GM23338 (cell line): ENCODE results near the gene TMEM250. TPM values are rescaled to one million over a fixed set of nuclear protein-coding genes. Genes with fewer than 3 reads are reported as not detected.

Source experiments
- ATAC-seq: fragments of 200-7000 bp; cut with Tn5 transposase; 3 replicates; pipeline ENCODE4 v1.9.1; 2020
- DNase-seq: peaks from one replicate; pipeline ENCODE4 v3.0.0-alpha.2; 2015; ENCODE audit warnings: low spot score
- H2AFZ ChIP-seq: fragments of 200-600 bp; sonication (generic); 2 replicates; pipeline ENCODE4 v1.8.0; 2016; ENCODE audit warnings: antibody characterized with exemption, mild to moderate bottlenecking, moderate library complexity
- H3F3A ChIP-seq: fragments of 200-600 bp; sonication (generic); replicated peaks from 2 replicates; pipeline ENCODE4 v1.8.0; 2017; ENCODE audit warnings: antibody characterized with exemption, mixed run types, low read depth
- H3K27ac ChIP-seq: fragments of 200-600 bp; sonication (generic); 2 replicates; pipeline ENCODE4 v1.6.1; 2016; ENCODE audit warnings: low read depth
- H3K27me3 ChIP-seq: fragments of 200-600 bp; sonication (generic); 2 replicates; pipeline ENCODE4 v1.8.0; 2016; ENCODE audit warnings: mild to moderate bottlenecking, mixed run types, moderate library complexity; ENCODE audit not compliant: insufficient read depth
- H3K36me3 ChIP-seq: fragments of 200-600 bp; sonication (generic); 2 replicates; pipeline ENCODE4 v1.8.0; 2016; ENCODE audit warnings: mild to moderate bottlenecking; ENCODE audit not compliant: insufficient read depth
- H3K4me1 ChIP-seq: fragments of 200-600 bp; sonication (generic); 2 replicates; pipeline ENCODE4 v1.8.0; 2016; ENCODE audit warnings: mild to moderate bottlenecking, moderate library complexity; ENCODE audit not compliant: insufficient read depth
- H3K4me2 ChIP-seq: fragments of 200-600 bp; sonication (generic); 2 replicates; pipeline ENCODE4 v1.7.1; 2017; ENCODE audit warnings: mixed run types
- H3K4me3 ChIP-seq: fragments of 200-600 bp; sonication (generic); 2 replicates; pipeline ENCODE4 v1.6.1; 2016; ENCODE audit warnings: mixed run types
- H3K79me2 ChIP-seq: fragments of 200-600 bp; sonication (generic); replicated peaks from 2 replicates; pipeline ENCODE4 v1.8.0; 2017; ENCODE audit warnings: mild to moderate bottlenecking; ENCODE audit not compliant: insufficient read depth
- H3K9me2 ChIP-seq: fragments of 200-600 bp; sonication (generic); 2 replicates; pipeline ENCODE4 v1.8.0; 2017; ENCODE audit not compliant: insufficient read depth
- H4K20me1 ChIP-seq: fragments of 200-600 bp; sonication (generic); replicated peaks from 2 replicates; pipeline ENCODE4 v1.8.0; 2017; ENCODE audit warnings: mild to moderate bottlenecking; ENCODE audit not compliant: insufficient read depth
- H3K27ac Mint-ChIP-seq: 2 replicates; pipeline ENCODE4 v1.8.0; 2020; ENCODE audit warnings: inconsistent platforms, mild to moderate bottlenecking, moderate library complexity, mixed read lengths
- H3K27me3 Mint-ChIP-seq: 3 replicates; pipeline ENCODE4 v1.8.0; 2022; ENCODE audit warnings: low read depth, mild to moderate bottlenecking, moderate library complexity, mixed read lengths, inconsistent platforms; ENCODE audit not compliant: insufficient read depth, poor library complexity
- H3K36me3 Mint-ChIP-seq: 3 replicates; pipeline ENCODE4 v1.8.0; 2021; ENCODE audit warnings: low read depth, mild to moderate bottlenecking, inconsistent platforms, moderate library complexity, mixed read lengths
- H3K4me1 Mint-ChIP-seq: 3 replicates; pipeline ENCODE4 v1.8.0; 2020; ENCODE audit warnings: mild to moderate bottlenecking, inconsistent platforms, mixed read lengths
- H3K4me3 Mint-ChIP-seq: 3 replicates; pipeline ENCODE4 v1.8.0; 2021; ENCODE audit warnings: moderate library complexity, mild to moderate bottlenecking, inconsistent platforms, mixed read lengths
- H3K9me3 Mint-ChIP-seq: 3 replicates; pipeline ENCODE4 v1.8.0; 2020; ENCODE audit warnings: moderate library complexity, mild to moderate bottlenecking, inconsistent platforms, mixed read lengths
- CREB1 ChIP-seq: fragments of 250-450 bp; sonication (Bioruptor Pico); IDR thresholded peaks from 2 replicates; pipeline ENCODE4 v1.5.0; 2020; ENCODE audit warnings: low read depth, mild to moderate bottlenecking, moderate library complexity
- CTCF ChIP-seq, 2 experiments: fragments of 200-600 bp in 1 of 2; sonication (generic) in 1 of 2; conservative IDR thresholded peaks; 2 replicates each; pipeline versions ENCODE4 v1.5.1 to v1.6.1; 2016 to 2017; ENCODE audit warnings: antibody characterized with exemption in 2 of 2, low read depth in 2 of 2, mild to moderate bottlenecking in 2 of 2, moderate library complexity in 1 of 2
- ETS1 ChIP-seq: IDR thresholded peaks from 2 replicates; pipeline ENCODE4 v1.6.1; 2016; ENCODE audit warnings: antibody characterized with exemption
- EZH2phosphoT487 ChIP-seq: fragments of 200-600 bp; sonication (generic); IDR thresholded peaks from one replicate; pipeline ENCODE4 v1.8.1; 2018; ENCODE audit warnings: antibody characterized with exemption; ENCODE audit not compliant: unreplicated experiment
- NANOG ChIP-seq: IDR thresholded peaks from 2 replicates; pipeline ENCODE4 v1.6.1; 2016; ENCODE audit warnings: antibody characterized with exemption, borderline replicate concordance
- REST ChIP-seq: IDR thresholded peaks from one replicate; pipeline ENCODE4 v1.6.1; 2018; ENCODE audit warnings: antibody characterized with exemption; ENCODE audit not compliant: unreplicated experiment
- STAT1 ChIP-seq: IDR thresholded peaks from one replicate; pipeline ENCODE4 v1.6.1; 2016; ENCODE audit warnings: antibody characterized with exemption; ENCODE audit not compliant: unreplicated experiment
- ZNF331 ChIP-seq: fragments of 250-450 bp; sonication (Bioruptor Pico); IDR thresholded peaks from 2 replicates; pipeline ENCODE4 v1.5.0; 2020; ENCODE audit warnings: low read depth, mild to moderate bottlenecking, moderate library complexity
- ZNF462 ChIP-seq: fragments of 250-450 bp; sonication (Bioruptor Pico); IDR thresholded peaks from 2 replicates; pipeline ENCODE4 v1.5.0; 2020; ENCODE audit warnings: mild to moderate bottlenecking, moderate library complexity
- polyA plus RNA-seq: library from polyadenylated mRNA; unstranded; fragments of >200 nt; fragmentation: Nextera tagmentation; extraction: Ambion mirVana; gene quantifications from 2 replicates; pipeline ENCODE4 v1.2.1, GENCODE V29; 2016
- total RNA-seq: library from RNA; depleted of rRNA; stranded (reverse); fragments of >200 nt; shearing (Covaris generic); gene quantifications from 2 replicates; pipeline ENCODE4 v1.2.3, GENCODE V29; 2014

TMEM250 gene
- total and polyA plus RNA-seq, 2 experiments from 2014 or later: 12.2 to 39.2 TPM

GRCh38 chr9:136149853-136150252, 31.2 kb upstream of the TMEM250 start:
- 0 out of 3 replicates have a peak, but pooled peaks cover under 1% of the 10 kb centered on the region for H3K9me3 Mint-ChIP-seq
- Histone ChIP-seq H2AFZ (no peak overlapping the region), H3K36me3 (no peaks in the 10 kb centered on the region), H3K27me3 (no peaks in the 10 kb centered on the region), H3K4me3 (no peak overlapping the region), H3K9me2 (no peaks in the 10 kb centered on the region), H3K4me2 (no peak overlapping the region), H3K27ac (no peak overlapping the region), H3F3A (0 out of 2 replicates have a peak, but pooled peaks cover 3% of the 10 kb centered on the region), H3K79me2 (no peaks in the 10 kb centered on the region), H3K4me1 (peaks cover 12% of the 10 kb centered on the region; the same call in 1 of the 2 replicates), H4K20me1 (no peaks in the 10 kb centered on the region)
- peaks cover 23% of the 10 kb centered on the region for H3K4me1 Mint-ChIP-seq
- H3K27ac Mint-ChIP-seq: no peak overlapping the region
- peaks cover 2% of the 10 kb centered on the region; the same call in 2 of the 3 replicates for H3K36me3 Mint-ChIP-seq
- DNase-seq (no peak), ATAC-seq (no peak)
- H3K27me3 Mint-ChIP-seq: peaks cover 11% of the 10 kb centered on the region
- H3K4me3 Mint-ChIP-seq: no peak overlapping the region
- no peak for TF ChIP-seq REST
- no peak for TF ChIP-seq STAT1
- no peak for TF ChIP-seq CREB1 (CRISPR knock-in tag)
- TF ChIP-seq NANOG: no peak
- TF ChIP-seq ETS1: no peak
- TF ChIP-seq ZNF331 (CRISPR knock-in tag): no peak
- no peak for TF ChIP-seq EZH2phosphoT487
- TF ChIP-seq CTCF (conservative IDR thresholded peaks at IDR 0.05; ENCODE audit: low read depth in 2 of 2): no peak

- H3K79me2 ChIP-seq: no peaks in the 10 kb centered on the region
- Mint-ChIP-seq H3K4me3 (no peak overlapping the region), H3K4me1 (peaks cover 23% of the 10 kb centered on the region), H3K27ac (no peak overlapping the region), H3K27me3 (peaks cover 11% of the 10 kb centered on the region), H3K9me3 (no peaks in the 10 kb centered on the region), H3K36me3 (peaks cover 2% of the 10 kb centered on the region; the same call in 2 of the 3 replicates)
- no peak overlapping the region for H2AFZ ChIP-seq
- H4K20me1 ChIP-seq: no peaks in the 10 kb centered on the region
- no peaks in the 10 kb centered on the region for H3K27me3 ChIP-seq
- H3K4me1 ChIP-seq: peaks cover 12% of the 10 kb centered on the region; the same call in 1 of the 2 replicates
- H3F3A ChIP-seq: 0 out of 2 replicates have a peak, but pooled peaks cover 3% of the 10 kb centered on the region
- H3K4me2 ChIP-seq: no peak overlapping the region
- no peak overlapping the region for H3K27ac ChIP-seq
- DNase-seq (no peak), ATAC-seq (no peak)
- no peak overlapping the region for H3K4me3 ChIP-seq
- H3K9me2 ChIP-seq: no peaks in the 10 kb centered on the region
- H3K36me3 ChIP-seq: no peaks in the 10 kb centered on the region
- no peak for TF ChIP-seq ZNF462
- TF ChIP-seq ZNF331 (CRISPR knock-in tag): no peak
Observed at GRCh38 chr9:136149337-136149736, 30.7 kb upstream of the TMEM250 start.
